Fibroblast of lung (primary cell): Measurements from ENCODE around the gene UBE2G1. TPM values are rescaled to one million over a fixed set of nuclear protein-coding genes. Genes with fewer than 3 reads are reported as not detected.
A peak's percentile ranks its signal among the peaks of the same experiment; 100 is the strongest.

ENCODE experiments used
- DNase-seq, 2 donors: peaks; one replicate each; pipeline versions ENCODE4 v3.0.0 to v3.0.0-alpha.2; 2010; ENCODE audit warnings: low read depth in 2 of 2
- H2AFZ ChIP-seq: 2 replicates; pipeline ENCODE4 v1.5.1; 2012; ENCODE audit warnings: low read length, control low read depth, inconsistent platforms
- H3K27ac ChIP-seq: 2 replicates; pipeline ENCODE4 v1.5.1; 2011; ENCODE audit warnings: low read length, control low read depth; ENCODE audit not compliant: insufficient read depth
- H3K27me3 ChIP-seq: 2 replicates; pipeline ENCODE4 v1.5.1; 2011; ENCODE audit warnings: mild to moderate bottlenecking, low read length; ENCODE audit not compliant: control insufficient read depth, insufficient read depth
- H3K36me3 ChIP-seq: 2 replicates; pipeline ENCODE4 v1.5.1; 2011; ENCODE audit warnings: low read length; ENCODE audit not compliant: control insufficient read depth, insufficient read depth
- H3K4me1 ChIP-seq: 2 replicates; pipeline ENCODE4 v1.5.1; 2011; ENCODE audit warnings: low read length; ENCODE audit not compliant: control insufficient read depth, insufficient read depth; ENCODE audit errors: extremely low read depth
- H3K4me2 ChIP-seq: 2 replicates; pipeline ENCODE4 v1.5.1; 2011; ENCODE audit warnings: low read length, control low read depth; ENCODE audit not compliant: insufficient read depth; ENCODE audit errors: extremely low read depth
- H3K4me3 ChIP-seq, 4 experiments: fragments of 200-600 bp in 1 of 4; sonication (generic) in 1 of 4; replicated peaks in 1 of 4; 2 replicates each; pipeline ENCODE4 v1.5.1; 2011 to 2016; ENCODE audit warnings: low read length in 4 of 4, low read depth in 3 of 4, mild to moderate bottlenecking in 3 of 4, control low read depth in 2 of 4, inconsistent platforms in 1 of 4, mixed read lengths in 1 of 4; ENCODE audit not compliant: insufficient read depth in 1 of 4; ENCODE audit errors: control extremely low read depth in 1 of 4
- H3K79me2 ChIP-seq: 2 replicates; pipeline ENCODE4 v1.5.1; 2012; ENCODE audit warnings: mild to moderate bottlenecking, low read length, inconsistent platforms; ENCODE audit not compliant: control insufficient read depth, insufficient read depth
- H3K9ac ChIP-seq: 2 replicates; pipeline ENCODE4 v1.5.1; 2011; ENCODE audit warnings: mild to moderate bottlenecking, low read length, control low read depth; ENCODE audit not compliant: insufficient read depth
- H3K9me3 ChIP-seq: 2 replicates; pipeline ENCODE4 v1.5.1; 2012; ENCODE audit warnings: low read depth, low read length; ENCODE audit not compliant: control insufficient read depth, insufficient read depth
- H4K20me1 ChIP-seq: 2 replicates; pipeline ENCODE4 v1.5.1; 2011; ENCODE audit warnings: low read length; ENCODE audit not compliant: control insufficient read depth, insufficient read depth; ENCODE audit errors: extremely low read depth
- CTCF ChIP-seq, 2 donors: IDR thresholded peaks in 1 of 2; conservative IDR thresholded peaks in 1 of 2; 1 replicate in 1 of 2; 2 replicates in 1 of 2; pipeline ENCODE4 v1.5.1; 2011 to 2012; ENCODE audit warnings: low read length in 2 of 2, control low read depth in 1 of 2, inconsistent platforms in 1 of 2, low read depth in 1 of 2, mild to moderate bottlenecking in 1 of 2
- EZH2 ChIP-seq: IDR thresholded peaks from 2 replicates; pipeline ENCODE4 v1.5.1; 2012; ENCODE audit warnings: low read length, control low read depth, mild to moderate bottlenecking; ENCODE audit errors: missing control alignments
- polyA plus RNA-seq, 2 donors: library from polyadenylated mRNA; depleted of rRNA in 1 of 2; stranded (reverse) in 1 of 2; unstranded in 1 of 2; fragments of >200 nt; gene quantifications; 2 replicates each; pipeline ENCODE4 v1.2.1, GENCODE V29; 2011 to 2012; ENCODE audit warnings: missing spikeins in 1 of 2
- total RNA-seq: library from RNA; depleted of rRNA; stranded (reverse); fragments of >200 nt; gene quantifications from 2 replicates; pipeline ENCODE4 v1.2.1, GENCODE V29; 2014

UBE2G1 gene
- total and polyA plus RNA-seq, 2 donors (not counting 1 experiment from before 2014, with no cell fraction given): 30.7 to 48.4 TPM

GRCh38 chr17:4365628-4366326 is 698 bp downstream of the UBE2G1 start:
- Histone ChIP-seq H3K36me3 (no peaks in the 10 kb centered on the region), H3K9me3 (no peaks in the 10 kb centered on the region), H3K4me3 (peak overlapping the region; percentile 39 to 89 (median 84)), H4K20me1 (no peaks in the 10 kb centered on the region), H3K4me2 (peak overlapping the region; percentile 41), H3K27me3 (no peaks in the 10 kb centered on the region), H2AFZ (no peak overlapping the region), H3K27ac (peak overlapping the region; percentile 85), H3K9ac (peak overlapping the region; percentile 90), H3K79me2 (peaks cover 53% of the 10 kb centered on the region), H3K4me1 (no peaks in the 10 kb centered on the region)
- TF ChIP-seq EZH2 (no peak), CTCF (conservative IDR thresholded peaks at IDR 0.05 in 1 of 2, IDR thresholded peaks at IDR 0.05 in 1 of 2; ENCODE audit: low read depth in 1 of 2, low read length in 2 of 2) (no peak)
- DNase-seq: peak in 1 of 2 donors; percentile 11

GRCh38 chr17:4365103-4365627 is 1.3 kb downstream of the UBE2G1 start:
- Histone ChIP-seq H3K36me3 (no peaks in the 10 kb centered on the region), H3K9ac (peak overlapping the region; percentile 90), H3K4me1 (no peaks in the 10 kb centered on the region), H3K4me3 (peak overlapping the region; percentile 74 to 89 (median 84)), H3K4me2 (peak overlapping the region; percentile 87), H2AFZ (no peak overlapping the region), H4K20me1 (peaks cover 2% of the 10 kb centered on the region), H3K27ac (peak overlapping the region; percentile 85), H3K9me3 (no peaks in the 10 kb centered on the region), H3K79me2 (peaks cover 59% of the 10 kb centered on the region), H3K27me3 (no peaks in the 10 kb centered on the region)
- TF ChIP-seq EZH2 (no peak), CTCF (conservative IDR thresholded peaks at IDR 0.05 in 1 of 2, IDR thresholded peaks at IDR 0.05 in 1 of 2; ENCODE audit: low read depth in 1 of 2, low read length in 2 of 2) (no peak)
- peak; percentile 86 to 93 for DNase-seq

- H3K79me2 ChIP-seq: peaks cover 62% of the 10 kb centered on the region
- no peak for DNase-seq
- no peaks in the 10 kb centered on the region for H3K4me1 ChIP-seq
- no peak overlapping the region for H2AFZ ChIP-seq
- no peaks in the 10 kb centered on the region for H3K36me3 ChIP-seq
- peak overlapping the region; percentile 74 to 89 (median 84) for H3K4me3 ChIP-seq
- no peaks in the 10 kb centered on the region for H3K27me3 ChIP-seq
- peak overlapping the region; percentile 87 for H3K4me2 ChIP-seq
- H4K20me1 ChIP-seq: peaks cover 2% of the 10 kb centered on the region
- no peak overlapping the region for H3K9ac ChIP-seq
- H3K27ac ChIP-seq: peak overlapping the region; percentile 85
- H3K9me3 ChIP-seq: no peaks in the 10 kb centered on the region
- TF ChIP-seq EZH2: no peak
- TF ChIP-seq CTCF (conservative IDR thresholded peaks at IDR 0.05 in 1 of 2, IDR thresholded peaks at IDR 0.05 in 1 of 2; ENCODE audit: low read depth in 1 of 2, low read length in 2 of 2): no peak
Measured at GRCh38 chr17:4364622-4365041, 1.8 kb downstream of the UBE2G1 start.
